Muscle layer of colon (tissue), 2 donors: ENCODE measurements around the gene LRP4.

Experiments used
- H3K27ac ChIP-seq: one replicate; pipeline ENCODE4 v1.7.0; 2013; ENCODE audit warnings: low read depth, mild to moderate bottlenecking, low read length, moderate library complexity
- H3K27me3 ChIP-seq, 2 donors: one replicate each; pipeline ENCODE4 v1.7.0; 2013; ENCODE audit warnings: low read length in 2 of 2, mild to moderate bottlenecking in 2 of 2; ENCODE audit not compliant: insufficient read depth in 2 of 2, control insufficient read depth in 1 of 2
- H3K36me3 ChIP-seq: one replicate; pipeline ENCODE4 v1.7.0; 2013; ENCODE audit warnings: mild to moderate bottlenecking, low read length; ENCODE audit not compliant: insufficient read depth
- H3K4me1 ChIP-seq: one replicate; pipeline ENCODE4 v1.7.0; 2013; ENCODE audit warnings: mild to moderate bottlenecking, low read length; ENCODE audit not compliant: insufficient read depth
- H3K4me3 ChIP-seq, 2 donors: one replicate each; pipeline ENCODE4 v1.7.0; 2013; ENCODE audit warnings: low read length in 2 of 2, low read depth in 1 of 2, mild to moderate bottlenecking in 1 of 2, moderate library complexity in 1 of 2
- H3K9ac ChIP-seq: one replicate; pipeline ENCODE4 v1.7.0; 2013; ENCODE audit warnings: low read length
- H3K9me3 ChIP-seq: one replicate; pipeline ENCODE4 v1.7.0; 2013; ENCODE audit warnings: mild to moderate bottlenecking, low read length
- donor health status: abdominal sarcoma.
- donor health status: Adenocarcinoma of cecum.

LRP4 gene

GRCh38 chr11:46917762-46918082, 628 bp downstream of the LRP4 start:
- H3K9ac ChIP-seq = peak overlapping the region; percentile 78
- peak overlapping the region; percentile 77 to 79 for H3K4me3 ChIP-seq
- peak overlapping the region; percentile 76 for H3K27ac ChIP-seq
- H3K27me3 ChIP-seq = peaks cover 0 to 7% of the 10 kb centered on the region in 2 donors
- H3K4me1 ChIP-seq = peaks cover 56% of the 10 kb centered on the region
- no peaks in the 10 kb centered on the region for H3K36me3 ChIP-seq
- no peaks in the 10 kb centered on the region for H3K9me3 ChIP-seq

DNA sequence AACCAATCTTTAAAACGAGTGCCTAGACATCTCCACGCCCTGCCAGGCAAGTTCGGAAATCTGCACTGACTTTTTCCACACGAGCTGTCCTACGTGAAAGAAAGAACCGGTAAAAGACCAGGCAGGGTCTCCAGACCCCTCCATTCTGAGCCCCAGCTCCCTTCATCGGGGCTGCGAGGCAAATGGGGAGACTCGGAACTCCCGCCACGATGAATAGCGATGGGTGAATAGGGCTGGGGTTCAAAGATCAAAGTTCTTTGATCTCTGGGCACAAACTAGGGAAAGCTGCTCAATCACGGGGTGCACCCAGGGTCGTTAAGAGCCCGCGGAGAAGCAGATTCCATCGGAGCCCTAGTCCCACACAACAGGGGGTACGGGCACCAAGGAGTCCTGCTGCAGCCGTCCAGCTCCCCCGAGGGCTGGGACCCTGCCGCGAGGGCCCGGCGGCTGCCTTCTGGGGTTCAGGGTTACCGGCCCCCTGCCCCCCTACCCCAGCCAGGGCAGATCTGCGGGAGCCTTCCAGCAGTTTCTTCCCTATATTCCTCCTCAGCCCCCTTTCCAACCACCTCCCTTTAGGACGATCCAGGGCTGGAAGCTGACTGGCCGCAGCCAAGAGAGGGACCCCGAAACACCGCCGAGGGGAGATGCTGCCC, 1.1 kb downstream of the LRP4 start:
- H3K9me3 ChIP-seq = no peaks in the 10 kb centered on the region
- peak overlapping the region; percentile 77 to 79 for H3K4me3 ChIP-seq
- H3K27ac ChIP-seq = peak overlapping the region; percentile 76
- H3K4me1 ChIP-seq = peaks cover 60% of the 10 kb centered on the region
- H3K27me3 ChIP-seq = peaks cover 0 to 7% of the 10 kb centered on the region in 2 donors
- no peaks in the 10 kb centered on the region for H3K36me3 ChIP-seq
- peak overlapping the region; percentile 78 for H3K9ac ChIP-seq

- peak overlapping the region; percentile 78 for H3K9ac ChIP-seq
- H3K36me3 ChIP-seq = no peaks in the 10 kb centered on the region
- H3K27me3 ChIP-seq = peaks cover 0 to 7% of the 10 kb centered on the region in 2 donors
- H3K27ac ChIP-seq = peak overlapping the region; percentile 76
- H3K9me3 ChIP-seq = no peaks in the 10 kb centered on the region
- H3K4me1 ChIP-seq = peaks cover 61% of the 10 kb centered on the region
- H3K4me3 ChIP-seq = peak overlapping the region; percentile 77 to 79
These were observed 1.9 kb downstream of the LRP4 start for GRCh38 chr11:46916286-46917108.

- H3K9me3 ChIP-seq = no peaks in the 10 kb centered on the region
- peaks cover 48% of the 10 kb centered on the region for H3K4me1 ChIP-seq
- no peak overlapping the region for H3K27ac ChIP-seq
- peaks cover 0 to 7% of the 10 kb centered on the region in 2 donors for H3K27me3 ChIP-seq
- no peaks in the 10 kb centered on the region for H3K36me3 ChIP-seq
- H3K9ac ChIP-seq = no peak overlapping the region
- H3K4me3 ChIP-seq = no peak overlapping the region
These were observed 3.4 kb downstream of the LRP4 start for GRCh38 chr11:46914910-46915309.

DNA sequence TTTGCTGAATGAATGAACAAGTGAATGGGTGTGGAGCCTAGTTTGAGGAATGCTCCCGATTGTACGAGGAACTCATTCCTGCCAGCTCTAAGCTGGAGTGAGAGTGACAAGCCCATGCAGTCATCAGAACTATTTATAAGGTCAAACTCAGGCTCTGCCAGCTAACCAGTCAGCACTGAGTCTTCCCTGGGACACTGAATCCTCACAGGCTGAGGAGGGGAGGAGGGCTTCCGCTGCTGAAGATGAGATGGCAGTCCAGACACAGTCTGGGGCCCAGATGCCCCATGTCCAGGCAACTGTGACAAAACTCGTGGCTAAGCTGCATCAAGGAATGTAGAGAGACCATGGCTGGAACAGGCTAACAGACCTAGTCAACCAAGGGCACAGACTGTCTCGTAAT, 4.0 kb downstream of the LRP4 start:
- no peak overlapping the region for H3K4me3 ChIP-seq

GRCh38 chr11:46913484-46913883, 4.9 kb downstream of the LRP4 start:
- Histone ChIP-seq H3K4me3 (no peak overlapping the region), H3K27ac (no peak overlapping the region), H3K9ac (no peak overlapping the region), H3K36me3 (no peaks in the 10 kb centered on the region), H3K4me1 (peaks cover 35% of the 10 kb centered on the region), H3K27me3 (peaks cover 0 to 7% of the 10 kb centered on the region in 2 donors), H3K9me3 (no peaks in the 10 kb centered on the region)

More for the DNA sequence above, 4.0 kb downstream of the LRP4 start:
- Histone ChIP-seq H3K9ac (no peak overlapping the region), H3K27me3 (peaks cover 0 to 7% of the 10 kb centered on the region in 2 donors), H3K27ac (no peak overlapping the region), H3K36me3 (no peaks in the 10 kb centered on the region), H3K9me3 (no peaks in the 10 kb centered on the region), H3K4me1 (peaks cover 42% of the 10 kb centered on the region)

- Histone ChIP-seq H3K27me3 (peaks cover 0 to 4% of the 10 kb centered on the region in 2 donors), H3K36me3 (no peaks in the 10 kb centered on the region), H3K4me1 (peaks cover 35% of the 10 kb centered on the region), H3K27ac (no peak overlapping the region), H3K9me3 (no peaks in the 10 kb centered on the region), H3K9ac (no peak overlapping the region), H3K4me3 (no peak overlapping the region)
These were observed 5.7 kb downstream of the LRP4 start for GRCh38 chr11:46912526-46913150.

DNA sequence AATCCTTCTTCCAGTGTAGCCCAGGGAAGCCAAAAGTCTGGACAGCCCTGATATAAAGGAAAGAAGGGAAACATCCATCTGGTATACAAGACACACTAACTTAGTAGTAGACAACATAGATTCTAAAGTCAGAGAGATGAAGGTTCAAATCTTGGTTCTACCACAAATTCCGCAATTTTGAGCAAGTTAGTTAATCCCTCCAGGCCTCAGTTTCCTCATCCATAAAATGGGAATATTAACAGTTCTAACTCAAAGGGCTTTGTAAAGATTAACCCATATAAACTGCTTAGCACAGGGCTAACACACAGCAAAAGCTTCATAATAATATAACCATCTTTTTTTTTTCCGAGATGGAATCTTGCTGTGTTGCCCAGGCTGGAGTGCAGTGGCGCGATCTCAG, 10.7 kb downstream of the LRP4 start:
- Histone ChIP-seq H3K9ac (no peak overlapping the region), H3K9me3 (no peaks in the 10 kb centered on the region), H3K27ac (no peak overlapping the region), H3K4me1 (peaks cover 5% of the 10 kb centered on the region), H3K4me3 (no peak overlapping the region), H3K36me3 (no peaks in the 10 kb centered on the region), H3K27me3 (no peaks in the 10 kb centered on the region)

- Histone ChIP-seq H3K36me3 (no peaks in the 10 kb centered on the region), H3K27me3 (no peaks in the 10 kb centered on the region), H3K27ac (no peak overlapping the region), H3K4me1 (no peaks in the 10 kb centered on the region), H3K9me3 (no peaks in the 10 kb centered on the region), H3K4me3 (no peak overlapping the region), H3K9ac (no peak overlapping the region)
These were observed 11.7 kb downstream of the LRP4 start for GRCh38 chr11:46906609-46907041.

DNA sequence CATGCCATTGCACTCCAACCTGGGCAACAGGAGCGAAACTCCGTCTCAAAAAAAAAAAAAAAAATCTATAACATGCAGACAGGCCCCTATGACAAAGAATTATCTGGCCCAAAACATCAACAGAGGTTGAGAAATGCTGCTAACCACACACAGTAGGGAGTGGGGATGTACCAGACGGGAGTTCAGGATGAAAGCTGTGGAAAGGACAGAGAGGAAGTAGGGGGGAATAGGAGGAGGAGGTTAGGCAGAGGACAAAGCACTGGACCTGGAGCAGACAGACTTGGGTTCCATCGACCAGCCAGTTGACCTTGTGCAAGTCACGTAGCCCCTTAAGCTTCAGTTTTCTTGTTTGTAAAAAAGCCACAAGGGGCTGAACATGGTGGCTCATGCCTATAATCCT, 12.5 kb downstream of the LRP4 start:
- H3K9me3 ChIP-seq = no peaks in the 10 kb centered on the region
- H3K27me3 ChIP-seq = no peaks in the 10 kb centered on the region
- H3K36me3 ChIP-seq = no peaks in the 10 kb centered on the region
- H3K4me1 ChIP-seq = no peaks in the 10 kb centered on the region
- H3K27ac ChIP-seq = no peak overlapping the region
- no peak overlapping the region for H3K9ac ChIP-seq
- H3K4me3 ChIP-seq = no peak overlapping the region

DNA sequence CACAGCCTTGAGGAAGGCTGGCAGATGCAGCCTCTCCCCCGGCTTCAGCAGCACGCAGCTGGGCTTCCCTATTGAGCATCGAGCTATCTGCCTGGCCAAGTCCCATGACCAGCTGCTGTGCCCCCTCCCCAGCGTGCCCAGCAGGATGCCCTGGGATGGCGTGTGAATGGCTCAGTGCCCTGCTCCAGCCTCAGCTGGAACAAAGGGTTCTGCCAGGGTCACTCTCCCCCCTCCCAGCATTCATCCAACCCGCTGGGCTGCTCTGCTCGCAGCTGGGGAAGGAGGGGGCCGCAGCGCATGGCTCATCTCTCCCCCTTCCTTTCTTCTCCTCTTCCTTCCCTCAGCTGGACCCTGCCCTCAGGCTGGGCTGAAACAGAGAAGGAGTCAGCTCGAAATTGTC, 14.5 kb downstream of the LRP4 start:
- H3K27me3 ChIP-seq = no peaks in the 10 kb centered on the region
- H3K36me3 ChIP-seq = no peaks in the 10 kb centered on the region
- H3K9ac ChIP-seq = no peak overlapping the region
- H3K4me3 ChIP-seq = no peak overlapping the region
- H3K9me3 ChIP-seq = no peaks in the 10 kb centered on the region
- H3K27ac ChIP-seq = no peak overlapping the region
- no peaks in the 10 kb centered on the region for H3K4me1 ChIP-seq
